H1 (cell line): ENCODE results near the gene CSRP1. TPM values are rescaled to one million over a fixed set of nuclear protein-coding genes. Genes with fewer than 3 reads are reported as not detected.

ENCODE experiments used
- CTCF ChIA-PET: fragments of 300-600 bp; sonication (Branson Sonifier 250); formaldehyde crosslinking; loops from one replicate; lab custom pipeline; 2021; ENCODE audit not compliant: partially characterized antibody; lab: Charles Lee
- POLR2A ChIA-PET: fragments of 300-600 bp; sonication (Branson Sonifier 250); formaldehyde crosslinking; loops from one replicate; lab custom pipeline; 2021; ENCODE audit warnings: inconsistent platforms; ENCODE audit not compliant: partially characterized antibody; lab: Charles Lee
- DNase-seq, 2 experiments: peaks; one replicate each; pipeline versions ENCODE4 v3.0.0 to v3.0.0-alpha.2; 2010 to 2022; ENCODE audit warnings: low spot score in 2 of 2, low read depth in 1 of 2, mixed read lengths in 1 of 2
- FAIRE-seq: peaks from 2 replicates; lab custom pipeline; 2011; peaks lifted over from hg19 to GRCh38; lab: Jason Lieb, UNC
- H2AFZ ChIP-seq: 2 replicates; pipeline ENCODE4 v1.8.1; 2012; ENCODE audit warnings: low read length, inconsistent platforms
- H2AK5ac ChIP-seq: 2 replicates; pipeline ENCODE4 v1.6.1; 2013; ENCODE audit warnings: low read depth, low read length
- H2BK120ac ChIP-seq: replicated peaks from 2 replicates; pipeline ENCODE3; 2013; ENCODE audit warnings: low read depth, low read length, inconsistent platforms
- H2BK12ac ChIP-seq: 2 replicates; pipeline ENCODE4 v1.6.1; 2013; ENCODE audit warnings: low read depth, low read length
- H2BK15ac ChIP-seq: 2 replicates; pipeline ENCODE4 v1.6.1; 2013; ENCODE audit warnings: low read length
- H2BK20ac ChIP-seq: 2 replicates; pipeline ENCODE4 v1.6.1; 2013; ENCODE audit warnings: low read length
- H2BK5ac ChIP-seq: 2 replicates; pipeline ENCODE4 v1.6.1; 2013; ENCODE audit warnings: low read depth, low read length
- H3K14ac ChIP-seq: 2 replicates; pipeline ENCODE4 v1.6.1; 2013; ENCODE audit warnings: inconsistent platforms; ENCODE audit not compliant: insufficient read length
- H3K18ac ChIP-seq: 2 replicates; pipeline ENCODE4 v1.6.1; 2013; ENCODE audit warnings: low read length; ENCODE audit errors: extremely low read depth
- H3K23ac ChIP-seq: 2 replicates; pipeline ENCODE4 v1.6.1; 2013; ENCODE audit warnings: inconsistent platforms; ENCODE audit not compliant: insufficient read length
- H3K23me2 ChIP-seq: 2 replicates; pipeline ENCODE4 v1.6.1; 2013; ENCODE audit warnings: low read depth, low read length
- H3K27ac ChIP-seq: 2 replicates; pipeline ENCODE4 v1.6.1; 2011; ENCODE audit warnings: low read depth, low read length, inconsistent platforms
- H3K27me3 ChIP-seq, 4 experiments: replicated peaks in 1 of 4; 1 replicate in 1 of 4; 2 replicates in 3 of 4; pipeline versions ENCODE4 v1.6.1 to v1.8.1; 2011 to 2013; ENCODE audit warnings: low read length in 3 of 4, mild to moderate bottlenecking in 3 of 4, inconsistent platforms in 2 of 4, mixed read lengths in 2 of 4, moderate library complexity in 1 of 4; ENCODE audit not compliant: control insufficient read depth in 3 of 4, insufficient read depth in 3 of 4; ENCODE audit errors: extremely low read depth in 1 of 4
- H3K36me3 ChIP-seq, 4 experiments: 2 replicates each; pipeline versions ENCODE4 v1.6.1 to v1.8.1; 2011 to 2013; ENCODE audit warnings: mild to moderate bottlenecking in 4 of 4, low read length in 3 of 4, moderate library complexity in 2 of 4, control low read depth in 1 of 4, inconsistent platforms in 1 of 4; ENCODE audit not compliant: insufficient read depth in 4 of 4, control insufficient read depth in 2 of 4
- H3K4ac ChIP-seq: replicated peaks from 2 replicates; pipeline ENCODE3; 2013; ENCODE audit warnings: low read length, low read depth, mixed read lengths, inconsistent platforms; ENCODE audit not compliant: insufficient read length
- H3K4me1 ChIP-seq, 4 experiments: replicated peaks in 1 of 4; 1 replicate in 1 of 4; 2 replicates in 3 of 4; pipeline versions ENCODE4 v1.6.1 to v1.8.1; 2011 to 2013; ENCODE audit warnings: low read length in 3 of 4, inconsistent platforms in 2 of 4, mixed read lengths in 1 of 4; ENCODE audit not compliant: insufficient read depth in 4 of 4, control insufficient read depth in 3 of 4
- H3K4me2 ChIP-seq, 2 experiments: 2 replicates each; pipeline versions ENCODE4 v1.6.1 to v1.8.1; 2011 to 2013; ENCODE audit warnings: low read depth in 2 of 2, low read length in 2 of 2, control low read depth in 1 of 2, inconsistent platforms in 1 of 2, mild to moderate bottlenecking in 1 of 2; ENCODE audit not compliant: insufficient read depth in 1 of 2
- H3K4me3 ChIP-seq, 4 experiments: fragments of 200-600, 300-600 bp in 1 of 4; sonication (generic), shearing (Covaris generic), sonication (Bioruptor Twin) in 1 of 4; 2 replicates each; pipeline versions ENCODE4 v1.5.1 to v1.8.1; 2011 to 2016; ENCODE audit warnings: low read length in 4 of 4, low read depth in 3 of 4, control low read depth in 2 of 4, inconsistent platforms in 2 of 4, mild to moderate bottlenecking in 2 of 4, mixed read lengths in 1 of 4, moderate library complexity in 1 of 4; ENCODE audit not compliant: insufficient read depth in 2 of 4; ENCODE audit errors: extremely low read depth in 1 of 4
- H3K56ac ChIP-seq: replicated peaks from 2 replicates; pipeline ENCODE3; 2013; ENCODE audit warnings: low read depth, mild to moderate bottlenecking, mixed read lengths, low read length, inconsistent platforms; ENCODE audit not compliant: insufficient read length
- H3K79me1 ChIP-seq: 2 replicates; pipeline ENCODE4 v1.6.1; 2013; ENCODE audit warnings: low read depth, low read length, control low read depth
- H3K79me2 ChIP-seq, 2 experiments: 2 replicates each; pipeline versions ENCODE4 v1.6.1 to v1.8.1; 2012 to 2013; ENCODE audit warnings: low read length in 2 of 2, mild to moderate bottlenecking in 2 of 2, inconsistent platforms in 1 of 2; ENCODE audit not compliant: insufficient read depth in 2 of 2, control insufficient read depth in 1 of 2
- H3K9ac ChIP-seq, 4 experiments: replicated peaks in 1 of 4; 1 replicate in 1 of 4; 2 replicates in 3 of 4; pipeline versions ENCODE4 v1.6.1 to v1.8.1; 2011 to 2013; ENCODE audit warnings: low read depth in 3 of 4, low read length in 3 of 4, control low read depth in 2 of 4, mild to moderate bottlenecking in 2 of 4, moderate library complexity in 2 of 4, inconsistent platforms in 1 of 4; ENCODE audit errors: extremely low read depth in 1 of 4
- H3K9me3 ChIP-seq, 2 experiments: 2 replicates each; pipeline versions ENCODE4 v1.6.1 to v1.8.1; 2012 to 2013; ENCODE audit warnings: mild to moderate bottlenecking in 2 of 2, moderate library complexity in 2 of 2, control low read depth in 1 of 2, inconsistent platforms in 1 of 2, low read depth in 1 of 2, low read length in 1 of 2, mixed read lengths in 1 of 2; ENCODE audit not compliant: insufficient read depth in 2 of 2
- H4K20me1 ChIP-seq, 2 experiments: replicated peaks in 1 of 2; 2 replicates each; pipeline versions ENCODE3 to v1.8.1; 2011 to 2013; ENCODE audit warnings: inconsistent platforms in 2 of 2, low read length in 2 of 2, mild to moderate bottlenecking in 1 of 2; ENCODE audit not compliant: insufficient read depth in 2 of 2, control insufficient read depth in 1 of 2
- H4K5ac ChIP-seq: 2 replicates; pipeline ENCODE4 v1.6.1; 2013; ENCODE audit warnings: low read length, low read depth, mixed read lengths, inconsistent platforms; ENCODE audit not compliant: insufficient read length
- H4K8ac ChIP-seq: 2 replicates; pipeline ENCODE4 v1.8.0; 2013; ENCODE audit warnings: mild to moderate bottlenecking, moderate library complexity, low read length, inconsistent platforms; ENCODE audit not compliant: insufficient read depth; ENCODE audit errors: extremely low read depth
- H4K91ac ChIP-seq: replicated peaks from 2 replicates; pipeline ENCODE3; 2013; ENCODE audit warnings: low read length, mixed read lengths, inconsistent platforms; ENCODE audit not compliant: insufficient read length
- ATF2 ChIP-seq: IDR thresholded peaks from 2 replicates; pipeline ENCODE4 v1.6.1; 2012; ENCODE audit warnings: low read length, inconsistent platforms
- EP300 ChIP-seq, 2 experiments: IDR thresholded peaks; 1 replicate in 1 of 2; 2 replicates in 1 of 2; pipeline ENCODE4 v1.6.1; 2011 to 2012; ENCODE audit warnings: low read depth in 2 of 2, low read length in 2 of 2, mild to moderate bottlenecking in 2 of 2, borderline replicate concordance in 1 of 2, inconsistent platforms in 1 of 2, moderate library complexity in 1 of 2
- TAF7 ChIP-seq: optimal IDR thresholded peaks from 2 replicates; pipeline ENCODE3; 2011; ENCODE audit warnings: low read depth, mild to moderate bottlenecking, inconsistent platforms, low read length, moderate library complexity, borderline replicate concordance
- ZNF274 ChIP-seq: IDR thresholded peaks from 2 replicates; pipeline ENCODE4 v1.7.0; 2012; ENCODE audit warnings: low read length, borderline replicate concordance; ENCODE audit errors: extremely low read depth
- WGBS, 2 experiments: shearing (Covaris generic) in 1 of 2; methylation state at CpG; one replicate each; pipeline versions ENCODE4 v1.1.6 to v1.1.7; 2013 to 2015; ENCODE audit warnings: low lambda C conversion rate in 2 of 2, mixed read lengths in 2 of 2, inconsistent platforms in 1 of 2, low coverage in 1 of 2, missing lambda C conversion rate in 1 of 2; ENCODE audit not compliant: insufficient replicate concordance in 2 of 2, insufficient coverage in 1 of 2, insufficient read length in 1 of 2; ENCODE audit errors: extremely low coverage in 1 of 2, missing lambda C conversion rate in 1 of 2; 5-methylcytosine and 5-hydroxymethylcytosine counted together
- polyA plus RNA-seq, 7 experiments: library from polyadenylated mRNA; depleted of rRNA in 3 of 7; stranded (reverse) in 5 of 7; unstranded in 2 of 7; fragments of >200 nt in 5 of 7; fragments of 200-250 nt in 2 of 7; gene quantifications; 1 replicate in 5 of 7; 2 replicates in 1 of 7; 4 replicates in 1 of 7; pipeline versions ENCODE4 v1.2.1 to v1.2.3, GENCODE V29; 2011 to 2013; ENCODE audit warnings: missing spikeins in 2 of 7, mixed read lengths in 2 of 7
- total RNA-seq: library from RNA; stranded (reverse); fragmentation: NEBNext Ultra II Directional; extraction: Animal tissue kit (Norgen Biotek cat#: 25700); gene quantifications from 2 replicates; pipeline ENCODE4 v1.2.1, GENCODE V29; 2021
- TF ChIP-seq, protein P1 (sequence below): IDR thresholded peaks from 2 replicates; pipeline ENCODE4 v1.6.1; 2011; ENCODE audit warnings: low read length, improper control_type of control experiment

The CSRP1 gene
- total and polyA plus RNA-seq, 2 of the 8 experiments (the other 6 are each of a cell fraction or from before 2014, with no cell fraction given), result 14.2 to 22.3 TPM

- ChIA-PET POLR2A (interaction anchor here (1.0 to 6.9 kb wide), 3 partner anchors 12 to 41 kb away, joined by 3 to 52 read pairs (median 15); no protein-coding TSS in a partner anchor), CTCF (interaction anchor here (0.7 to 27.5 kb wide), 11 partner anchors 17 to 395 kb away, joined by 3 to 929 read pairs (median 4); partner anchors contain the start of gene NAV1)
- H2BK20ac ChIP-seq, result peak overlapping the region; percentile 62; the same call in 1 of the 2 replicates
- H3K36me3 ChIP-seq, result no peaks in the 10 kb centered on the region
- H3K9me3 ChIP-seq, result no peaks in the 10 kb centered on the region
- H3K23ac ChIP-seq, result no peak overlapping the region
- 0 out of 2 replicates have a peak overlapping the region, but pooled peaks have one; percentile 53 for H2BK5ac ChIP-seq
- 92% methylated on average over 8 of the region's 8 CpGs; no CpG with 5 or more reads in 1 of the 2 experiments for WGBS, 2 experiments
- H2BK120ac ChIP-seq, result peak overlapping the region; percentile 48
- peak overlapping the region; percentile 32; the same call in 1 of the 2 replicates for H2AK5ac ChIP-seq
- H3K4me2 ChIP-seq, result no peak overlapping the region
- H3K14ac ChIP-seq, result no peak overlapping the region
- H3K9ac ChIP-seq, result no peak overlapping the region
- DNase-seq (no peak), FAIRE-seq (no peak)
- H3K4me1 ChIP-seq, result peaks cover 11 to 30% (median 23%) of the 10 kb centered on the region in 4 experiments
- peaks cover 0 to 6% (median 3%) of the 10 kb centered on the region in 4 experiments; a peak in 6 of 7 replicates for H3K27me3 ChIP-seq
- no peak overlapping the region for H3K27ac ChIP-seq
- H2BK12ac ChIP-seq, result peak overlapping the region; percentile 98; the same call in 1 of the 2 replicates
- H3K4ac ChIP-seq, result no peak overlapping the region
- H3K23me2 ChIP-seq, result peaks cover 3% of the 10 kb centered on the region; the same call in 1 of the 2 replicates
- H2AFZ ChIP-seq, result no peak overlapping the region
- H4K5ac ChIP-seq, result no peak overlapping the region
- no peaks in the 10 kb centered on the region for H3K79me2 ChIP-seq
- H3K4me3 ChIP-seq, result no peak overlapping the region
- no peak overlapping the region for H4K8ac ChIP-seq
- H3K18ac ChIP-seq, result peak overlapping the region; percentile 24; the same call in 1 of the 2 replicates
- H4K20me1 ChIP-seq, result no peaks in the 10 kb centered on the region
- H4K91ac ChIP-seq, result peak overlapping the region; percentile 47
- no peak overlapping the region for H3K56ac ChIP-seq
- 0 out of 2 replicates have a peak overlapping the region, but pooled peaks have one; percentile 0 for H2BK15ac ChIP-seq
- no peaks in the 10 kb centered on the region for H3K79me1 ChIP-seq
- TF ChIP-seq TAF7 (no peak), ZNF274 (no peak), EP300 (IDR thresholded peaks at IDR 0.05; ENCODE audit: borderline replicate concordance in 1 of 2, low read depth in 2 of 2, low read length in 2 of 2) (no peak), ATF2 (no peak)
- TF ChIP-seq, protein P1, sequence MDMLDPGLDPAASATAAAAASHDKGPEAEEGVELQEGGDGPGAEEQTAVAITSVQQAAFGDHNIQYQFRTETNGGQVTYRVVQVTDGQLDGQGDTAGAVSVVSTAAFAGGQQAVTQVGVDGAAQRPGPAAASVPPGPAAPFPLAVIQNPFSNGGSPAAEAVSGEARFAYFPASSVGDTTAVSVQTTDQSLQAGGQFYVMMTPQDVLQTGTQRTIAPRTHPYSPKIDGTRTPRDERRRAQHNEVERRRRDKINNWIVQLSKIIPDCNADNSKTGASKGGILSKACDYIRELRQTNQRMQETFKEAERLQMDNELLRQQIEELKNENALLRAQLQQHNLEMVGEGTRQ, result no peak
Observed at GRCh38 chr1:201501144-201501543, 5.8 kb downstream of the CSRP1 start.
